IMR-90 (cell line): ENCODE results near the gene SNAP25.

Source experiments
- BHLHE40 ChIP-seq: fragments of 150-350 bp; IDR thresholded peaks from 2 replicates; pipeline ENCODE4 v1.6.1; 2016; ENCODE audit warnings: mild to moderate bottlenecking, low read depth, low read length
- CHD1 ChIP-seq: IDR thresholded peaks from 2 replicates; pipeline ENCODE4 v1.6.1; 2012; ENCODE audit warnings: low read depth, low read length, improper control_type of control experiment
- MAFK ChIP-seq: IDR thresholded peaks from 2 replicates; pipeline ENCODE4 v1.6.1; 2012; ENCODE audit warnings: low read depth, low read length, improper control_type of control experiment
- POLR2A ChIP-seq: IDR thresholded peaks from 2 replicates; pipeline ENCODE4 v1.6.1; 2012; ENCODE audit warnings: mild to moderate bottlenecking, low read depth, low read length
- TF ChIP-seq, protein P1 (sequence below): conservative IDR thresholded peaks from 2 replicates; pipeline ENCODE4 v1.5.1; 2012; ENCODE audit warnings: mild to moderate bottlenecking, low read depth, low read length, improper control_type of control experiment

DNA sequence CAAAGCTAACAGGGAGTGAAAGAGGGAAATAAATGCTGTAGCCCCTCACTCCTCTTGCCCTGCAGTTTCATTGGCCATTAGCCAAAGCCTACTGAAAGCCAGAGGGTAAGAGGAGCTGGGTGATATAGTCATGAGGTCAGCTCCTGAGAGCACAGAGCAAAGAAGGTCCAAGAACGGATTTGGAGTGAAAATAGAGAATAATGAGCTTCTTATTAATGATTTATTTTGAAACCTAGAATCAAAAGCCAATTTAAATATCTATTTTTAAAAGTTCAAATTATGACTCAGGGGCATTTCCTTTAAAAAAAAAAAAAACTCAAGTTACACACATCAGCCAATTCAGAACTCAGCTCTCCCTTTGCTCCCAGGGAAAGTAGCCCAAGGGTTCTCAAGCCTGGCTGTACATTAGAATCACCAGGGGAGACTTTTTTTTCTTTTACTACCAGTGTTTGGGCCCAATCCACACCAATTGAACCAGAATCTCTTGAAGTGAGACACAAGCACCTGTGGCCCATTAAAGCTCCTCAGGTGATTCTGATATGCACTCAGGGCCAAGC lies 79.1 kb downstream of the SNAP25 start:
- TF ChIP-seq BHLHE40 (no peak), CHD1 (no peak), POLR2A (no peak), MAFK (no peak)
- TF ChIP-seq, protein P1, sequence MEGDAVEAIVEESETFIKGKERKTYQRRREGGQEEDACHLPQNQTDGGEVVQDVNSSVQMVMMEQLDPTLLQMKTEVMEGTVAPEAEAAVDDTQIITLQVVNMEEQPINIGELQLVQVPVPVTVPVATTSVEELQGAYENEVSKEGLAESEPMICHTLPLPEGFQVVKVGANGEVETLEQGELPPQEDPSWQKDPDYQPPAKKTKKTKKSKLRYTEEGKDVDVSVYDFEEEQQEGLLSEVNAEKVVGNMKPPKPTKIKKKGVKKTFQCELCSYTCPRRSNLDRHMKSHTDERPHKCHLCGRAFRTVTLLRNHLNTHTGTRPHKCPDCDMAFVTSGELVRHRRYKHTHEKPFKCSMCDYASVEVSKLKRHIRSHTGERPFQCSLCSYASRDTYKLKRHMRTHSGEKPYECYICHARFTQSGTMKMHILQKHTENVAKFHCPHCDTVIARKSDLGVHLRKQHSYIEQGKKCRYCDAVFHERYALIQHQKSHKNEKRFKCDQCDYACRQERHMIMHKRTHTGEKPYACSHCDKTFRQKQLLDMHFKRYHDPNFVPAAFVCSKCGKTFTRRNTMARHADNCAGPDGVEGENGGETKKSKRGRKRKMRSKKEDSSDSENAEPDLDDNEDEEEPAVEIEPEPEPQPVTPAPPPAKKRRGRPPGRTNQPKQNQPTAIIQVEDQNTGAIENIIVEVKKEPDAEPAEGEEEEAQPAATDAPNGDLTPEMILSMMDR, result no peak
